SK-N-MC (cell line): ENCODE results near the gene NALCN.

ENCODE experiments used
- DNase-seq: peaks from one replicate; pipeline ENCODE4 v3.0.0-alpha.2; 2011; ENCODE audit warnings: low read depth, low spot score
- H3K27ac ChIP-seq: fragments of 200-600 bp; sonication (generic); 2 replicates; pipeline ENCODE4 v1.5.1; 2016; ENCODE audit warnings: mixed run types
- H3K36me3 ChIP-seq: fragments of 200-600 bp; sonication (generic); 2 replicates; pipeline ENCODE4 v1.6.1; 2017; ENCODE audit warnings: antibody characterized with exemption, low read length, mixed read lengths; ENCODE audit not compliant: insufficient read depth
- H3K4me3 ChIP-seq: fragments of 200-600 bp; sonication (generic); 2 replicates; pipeline ENCODE4 v1.5.1; 2016
- H3K9ac ChIP-seq: fragments of 200-600 bp; sonication (generic); 2 replicates; pipeline ENCODE4 v1.8.0; 2017; ENCODE audit warnings: mixed run types, mixed read lengths; ENCODE audit not compliant: insufficient read length
- H3K9me3 ChIP-seq: fragments of 200-600 bp; sonication (generic); 2 replicates; pipeline ENCODE4 v1.6.1; 2017; ENCODE audit warnings: low read depth, mild to moderate bottlenecking, antibody characterized with exemption, low read length, moderate library complexity, mixed read lengths
- EZH2 ChIP-seq: fragments of 200-600 bp; sonication (generic); IDR thresholded peaks from one replicate; pipeline ENCODE4 v1.6.1; 2017; ENCODE audit warnings: antibody characterized with exemption
- FOXP2 ChIP-seq: optimal IDR thresholded peaks from 2 replicates; pipeline ENCODE3; 2011; ENCODE audit warnings: mild to moderate bottlenecking, moderate library complexity; ENCODE audit not compliant: insufficient read depth; ENCODE audit errors: extremely low read length, control extremely low read depth
- POLR2AphosphoS5 ChIP-seq: IDR thresholded peaks from 2 replicates; pipeline ENCODE4 v1.6.1; 2012; ENCODE audit warnings: mild to moderate bottlenecking, low read depth, low read length, borderline replicate concordance

The NALCN gene

DNA sequence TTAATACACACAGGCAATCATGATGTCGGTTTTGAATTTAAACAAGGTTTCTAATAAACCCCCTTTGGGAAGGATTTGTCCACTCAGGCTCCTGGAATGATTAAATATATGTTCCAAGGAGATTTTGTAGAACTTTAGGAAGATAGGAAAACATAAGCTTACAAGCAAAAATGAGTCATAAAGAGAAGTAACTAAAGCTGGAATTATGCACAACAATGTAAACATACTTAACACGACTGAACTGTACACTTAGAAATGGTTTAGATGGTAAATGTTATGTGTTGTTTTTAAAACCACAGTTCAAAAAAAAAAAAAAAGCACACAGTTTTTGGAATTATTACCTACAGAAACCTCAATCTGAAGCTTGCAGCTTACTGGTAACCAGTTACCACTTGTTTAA lies 304.4 kb downstream of the NALCN start:
- H3K4me3 ChIP-seq: no peak overlapping the region
- TF ChIP-seq FOXP2 (no peak), EZH2 (no peak), POLR2AphosphoS5 (no peak)
- H3K9ac ChIP-seq: no peak overlapping the region
- H3K27ac ChIP-seq: no peak overlapping the region
- DNase-seq: no peak
- H3K36me3 ChIP-seq: no peaks in the 10 kb centered on the region
- H3K9me3 ChIP-seq: no peaks in the 10 kb centered on the region

DNA sequence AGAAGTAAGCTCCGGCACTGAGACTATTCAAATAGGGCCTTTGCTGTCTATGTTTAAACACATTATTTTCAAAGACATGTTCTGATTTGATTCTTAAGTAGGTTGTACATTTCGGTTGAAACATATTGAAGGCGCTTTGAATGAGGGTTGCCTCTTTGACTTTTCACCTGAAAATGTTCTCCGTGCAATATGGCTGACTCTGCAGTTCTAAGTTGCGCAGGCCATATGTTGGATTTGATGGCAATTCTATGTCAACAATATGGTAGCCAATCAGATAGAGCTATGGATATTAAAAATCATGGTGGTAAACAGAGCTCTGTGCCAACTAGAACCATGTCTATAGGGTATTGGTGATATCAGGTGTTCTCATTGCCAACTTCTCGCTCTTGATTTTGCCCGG lies 307.3 kb downstream of the NALCN start:
- H3K4me3 ChIP-seq: no peak overlapping the region
- H3K36me3 ChIP-seq: no peaks in the 10 kb centered on the region
- no peak overlapping the region for H3K27ac ChIP-seq
- H3K9ac ChIP-seq: no peak overlapping the region
- no peaks in the 10 kb centered on the region for H3K9me3 ChIP-seq
- TF ChIP-seq POLR2AphosphoS5: no peak
- TF ChIP-seq FOXP2: no peak
- no peak for TF ChIP-seq EZH2
- DNase-seq: no peak

- no peaks in the 10 kb centered on the region for H3K36me3 ChIP-seq
- TF ChIP-seq POLR2AphosphoS5: no peak
- TF ChIP-seq EZH2: no peak
- H3K4me3 ChIP-seq: no peak overlapping the region
- H3K9me3 ChIP-seq: no peaks in the 10 kb centered on the region
- H3K27ac ChIP-seq: no peak overlapping the region
- H3K9ac ChIP-seq: no peak overlapping the region
- no peak for DNase-seq
These were observed 317.4 kb downstream of the NALCN start for GRCh38 chr13:101098873-101099272.

- Histone ChIP-seq H3K27ac (no peak overlapping the region), H3K9ac (no peak overlapping the region), H3K9me3 (no peaks in the 10 kb centered on the region), H3K36me3 (no peaks in the 10 kb centered on the region), H3K4me3 (no peak overlapping the region)
- no peak for DNase-seq
- TF ChIP-seq EZH2: no peak
- TF ChIP-seq POLR2AphosphoS5: no peak
- no peak for TF ChIP-seq FOXP2
These were observed 323.3 kb downstream of the NALCN start for GRCh38 chr13:101092985-101093384.

GRCh38 chr13:101090287-101090686 lies 326.0 kb downstream of the NALCN start:
- Histone ChIP-seq H3K36me3 (no peaks in the 10 kb centered on the region), H3K9me3 (no peaks in the 10 kb centered on the region), H3K27ac (no peak overlapping the region), H3K4me3 (no peak overlapping the region), H3K9ac (no peak overlapping the region)
- no peak for TF ChIP-seq FOXP2
- TF ChIP-seq POLR2AphosphoS5: no peak
- no peak for TF ChIP-seq EZH2
- no peak for DNase-seq

DNA sequence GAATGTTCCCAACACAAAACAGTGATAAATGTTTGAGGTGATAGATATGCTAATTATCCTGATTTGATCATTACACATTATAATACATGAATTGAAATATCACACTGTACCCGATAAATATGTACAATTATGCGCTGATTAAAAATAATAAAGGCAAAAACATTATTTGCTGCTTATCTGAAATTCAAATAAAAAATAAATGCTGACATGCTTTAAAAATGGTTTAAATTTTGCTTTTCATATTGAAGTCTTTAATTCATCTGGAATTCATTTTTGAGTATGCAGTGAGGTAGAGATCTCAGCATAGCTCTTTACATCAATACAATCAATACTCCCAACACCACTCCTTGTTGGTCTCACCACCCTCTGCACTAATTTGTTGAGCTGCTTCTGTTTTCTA lies 330.8 kb downstream of the NALCN start:
- Histone ChIP-seq H3K36me3 (no peaks in the 10 kb centered on the region), H3K27ac (no peak overlapping the region), H3K4me3 (no peak overlapping the region), H3K9me3 (peaks cover 2% of the 10 kb centered on the region; the same call in 1 of the 2 replicates), H3K9ac (no peak overlapping the region)
- TF ChIP-seq FOXP2 (no peak), POLR2AphosphoS5 (no peak)
- no peak for DNase-seq

DNA sequence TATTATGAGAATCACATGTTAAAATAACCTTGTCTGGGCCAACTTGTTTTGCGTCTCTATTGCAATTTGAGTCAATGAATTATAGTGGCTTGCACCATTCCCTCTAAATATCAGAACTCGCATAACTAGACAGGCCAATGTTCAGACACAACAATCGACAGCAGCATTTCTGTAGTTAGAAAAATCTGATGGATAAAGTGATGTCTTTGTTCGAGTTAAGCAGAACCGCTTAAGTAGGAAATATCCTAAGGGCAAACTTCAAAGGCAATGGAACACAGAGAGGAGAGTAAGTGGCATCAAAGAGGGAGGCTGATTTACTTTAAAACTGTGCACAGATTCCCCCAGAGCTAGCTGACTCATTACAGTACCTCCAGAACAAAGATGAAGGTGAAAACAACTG lies 333.9 kb downstream of the NALCN start:
- Histone ChIP-seq H3K36me3 (no peaks in the 10 kb centered on the region), H3K4me3 (no peak overlapping the region), H3K9me3 (peaks cover 2% of the 10 kb centered on the region; the same call in 1 of the 2 replicates), H3K9ac (no peak overlapping the region), H3K27ac (no peak overlapping the region)
- TF ChIP-seq EZH2 (no peak), FOXP2 (no peak)
- DNase-seq: no peak

DNA sequence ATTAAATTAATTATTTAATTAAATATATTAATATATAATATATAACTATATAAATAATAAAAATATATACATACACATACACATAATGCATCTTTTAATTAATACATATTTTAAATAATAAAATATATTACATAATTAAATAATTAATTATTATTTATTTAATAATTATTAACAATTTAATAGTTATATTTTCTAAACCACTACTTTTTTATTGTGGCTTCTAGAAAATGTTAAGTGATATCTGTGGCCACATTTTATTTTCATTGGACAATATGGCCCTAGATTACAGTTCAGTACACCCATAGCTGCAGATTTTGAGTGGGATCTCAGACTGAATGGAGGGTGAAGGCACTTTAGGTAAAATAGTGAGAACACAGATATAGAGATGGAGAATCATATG lies 335.7 kb downstream of the NALCN start:
- no peak for TF ChIP-seq EZH2
- no peak for TF ChIP-seq FOXP2
- no peak for TF ChIP-seq POLR2AphosphoS5
- Histone ChIP-seq H3K36me3 (no peaks in the 10 kb centered on the region), H3K27ac (no peak overlapping the region), H3K9ac (no peak overlapping the region), H3K9me3 (peaks cover 2% of the 10 kb centered on the region; the same call in 1 of the 2 replicates), H3K4me3 (no peak overlapping the region)
- no peak for DNase-seq

DNA sequence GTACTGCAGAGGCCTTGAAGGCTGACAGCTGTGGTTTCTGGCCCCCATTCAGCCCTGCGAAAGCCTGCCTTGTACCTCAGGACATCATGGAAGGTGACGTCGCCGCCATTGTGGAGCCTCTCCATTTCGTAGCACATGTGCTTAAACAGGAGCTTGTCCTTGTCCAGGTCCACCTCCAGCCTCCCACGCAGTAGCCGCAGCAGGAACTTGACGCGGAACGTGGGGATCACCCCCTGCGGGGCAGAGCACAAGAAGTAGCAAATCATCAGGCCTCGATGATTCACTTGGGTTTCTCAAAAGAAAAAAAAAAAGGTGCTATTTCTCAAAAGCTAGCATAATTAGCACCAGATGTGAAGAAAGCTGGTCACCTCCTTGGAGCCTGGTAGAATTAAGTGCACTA lies 351.0 kb downstream of the NALCN start:
- H3K27ac ChIP-seq: no peak overlapping the region
- H3K9me3 ChIP-seq: no peaks in the 10 kb centered on the region
- no peaks in the 10 kb centered on the region for H3K36me3 ChIP-seq
- no peak for TF ChIP-seq POLR2AphosphoS5
- TF ChIP-seq EZH2: no peak
- TF ChIP-seq FOXP2: no peak
- peak; percentile 16 for DNase-seq
- H3K9ac ChIP-seq: no peak overlapping the region
- no peak overlapping the region for H3K4me3 ChIP-seq

- H3K36me3 ChIP-seq: no peaks in the 10 kb centered on the region
- TF ChIP-seq POLR2AphosphoS5 (no peak), EZH2 (no peak), FOXP2 (no peak)
- no peak overlapping the region for H3K9ac ChIP-seq
- H3K9me3 ChIP-seq: no peaks in the 10 kb centered on the region
- no peak overlapping the region for H3K27ac ChIP-seq
- DNase-seq: no peak
- H3K4me3 ChIP-seq: no peak overlapping the region
These were observed 356.5 kb downstream of the NALCN start for GRCh38 chr13:101059793-101060192.
